ENCODE data around the gene ARFGEF2. TPM values are rescaled to one million over a fixed set of nuclear protein-coding genes. Genes with fewer than 3 reads are reported as not detected.
"Not testable (repeated sequence)": the region's sequence is repeated elsewhere in the genome, so short reads cannot be mapped to it uniquely, and the experiment has no call there.

ARFGEF2 gene
- total RNA-seq, 1 donor from 2014 or later: 28.0 TPM

GRCh38 chr20:48959899-48960550 is 38.5 kb downstream of the ARFGEF2 start:
- H3K27me3 Mint-ChIP-seq: no peaks in the 10 kb centered on the region
- H3K9me3 Mint-ChIP-seq: no peaks in the 10 kb centered on the region
- peaks cover 32% of the 10 kb centered on the region for H3K36me3 Mint-ChIP-seq (ENCODE audit: low read depth)
- no peaks in the 10 kb centered on the region for H3K4me1 Mint-ChIP-seq
- no peak for DNase-seq
- H3K27ac Mint-ChIP-seq: no peak overlapping the region
- intact Hi-C loops (cut with micrococcal nuclease): no loop called here
- H3K4me3 Mint-ChIP-seq: no peak overlapping the region

- H3K9me3 Mint-ChIP-seq: no peaks in the 10 kb centered on the region
- intact Hi-C loops (cut with micrococcal nuclease): no loop called here
- no peak for DNase-seq
- no peaks in the 10 kb centered on the region for H3K27me3 Mint-ChIP-seq
- no peak overlapping the region for H3K4me3 Mint-ChIP-seq
- peaks cover 22% of the 10 kb centered on the region for H3K36me3 Mint-ChIP-seq (ENCODE audit: low read depth)
- peaks cover 2% of the 10 kb centered on the region for H3K4me1 Mint-ChIP-seq
- no peak overlapping the region for H3K27ac Mint-ChIP-seq
Observed at GRCh38 chr20:48962421-48962820, 40.9 kb downstream of the ARFGEF2 start.

- peaks cover 2% of the 10 kb centered on the region for H3K4me1 Mint-ChIP-seq
- H3K4me3 Mint-ChIP-seq: no peak overlapping the region
- DNase-seq: no peak
- H3K36me3 Mint-ChIP-seq (ENCODE audit: low read depth): peaks cover 20% of the 10 kb centered on the region
- no peaks in the 10 kb centered on the region for H3K9me3 Mint-ChIP-seq
- intact Hi-C loops (cut with micrococcal nuclease): no loop called here
- H3K27ac Mint-ChIP-seq: no peak overlapping the region
- H3K27me3 Mint-ChIP-seq: no peaks in the 10 kb centered on the region
Observed at GRCh38 chr20:48962976-48963771, 41.7 kb downstream of the ARFGEF2 start.

GRCh38 chr20:48965189-48965910 is 43.8 kb downstream of the ARFGEF2 start:
- intact Hi-C loops (cut with micrococcal nuclease): no loop called here
- DNase-seq: no peak
- no peaks in the 10 kb centered on the region for H3K27me3 Mint-ChIP-seq
- H3K9me3 Mint-ChIP-seq: no peaks in the 10 kb centered on the region
- H3K27ac Mint-ChIP-seq: no peak overlapping the region
- H3K4me1 Mint-ChIP-seq: peaks cover 2% of the 10 kb centered on the region
- no peak overlapping the region for H3K4me3 Mint-ChIP-seq
- peaks cover 28% of the 10 kb centered on the region for H3K36me3 Mint-ChIP-seq (ENCODE audit: low read depth)

GRCh38 chr20:48970681-48971365 is 49.3 kb downstream of the ARFGEF2 start:
- no peak for DNase-seq
- H3K27me3 Mint-ChIP-seq: no peaks in the 10 kb centered on the region
- H3K4me1 Mint-ChIP-seq: peaks cover 2% of the 10 kb centered on the region
- no peak overlapping the region for H3K27ac Mint-ChIP-seq
- peaks cover 37% of the 10 kb centered on the region for H3K36me3 Mint-ChIP-seq (ENCODE audit: low read depth)
- intact Hi-C loops (cut with micrococcal nuclease): no loop called here
- H3K9me3 Mint-ChIP-seq: no peaks in the 10 kb centered on the region
- H3K4me3 Mint-ChIP-seq: no peak overlapping the region

GRCh38 chr20:48971956-48972355 is 50.4 kb downstream of the ARFGEF2 start:
- Mint-ChIP-seq H3K27me3 (no peaks in the 10 kb centered on the region), H3K4me3 (no peak overlapping the region), H3K36me3 (ENCODE audit: low read depth) (peaks cover 42% of the 10 kb centered on the region), H3K4me1 (peaks cover 2% of the 10 kb centered on the region), H3K27ac (no peak overlapping the region), H3K9me3 (no peaks in the 10 kb centered on the region)
- DNase-seq: no peak
- intact Hi-C loops (cut with micrococcal nuclease): no loop called here

GRCh38 chr20:48972816-48973215 is 51.3 kb downstream of the ARFGEF2 start:
- no peaks in the 10 kb centered on the region for H3K9me3 Mint-ChIP-seq
- peaks cover 46% of the 10 kb centered on the region for H3K36me3 Mint-ChIP-seq (ENCODE audit: low read depth)
- H3K4me3 Mint-ChIP-seq: no peak overlapping the region
- intact Hi-C loops (cut with micrococcal nuclease): no loop called here
- no peaks in the 10 kb centered on the region for H3K27me3 Mint-ChIP-seq
- H3K4me1 Mint-ChIP-seq: no peaks in the 10 kb centered on the region
- no peak overlapping the region for H3K27ac Mint-ChIP-seq
- DNase-seq: no peak

GRCh38 chr20:48975955-48976354 is 54.4 kb downstream of the ARFGEF2 start:
- intact Hi-C loops (cut with micrococcal nuclease): no loop called here
- no peak overlapping the region for H3K27ac Mint-ChIP-seq

GRCh38 chr20:48979980-48980379 is 58.5 kb downstream of the ARFGEF2 start:
- H3K36me3 Mint-ChIP-seq (ENCODE audit: low read depth): peaks cover 66% of the 10 kb centered on the region
- DNase-seq; H3K27ac Mint-ChIP-seq; H3K4me1 Mint-ChIP-seq; H3K27me3 Mint-ChIP-seq; H3K9me3 Mint-ChIP-seq; intact Hi-C loops (cut with micrococcal nuclease); H3K4me3 Mint-ChIP-seq: not testable (repeated sequence)

More at GRCh38 chr20:48975955-48976354, 54.4 kb downstream of the ARFGEF2 start:
- Mint-ChIP-seq H3K9me3 (no peaks in the 10 kb centered on the region), H3K4me1 (peaks cover 1% of the 10 kb centered on the region), H3K4me3 (no peak overlapping the region), H3K27me3 (no peaks in the 10 kb centered on the region), H3K36me3 (ENCODE audit: low read depth) (peaks cover 55% of the 10 kb centered on the region)
- no peak for DNase-seq

- DNase-seq: no peak
- peaks cover 1% of the 10 kb centered on the region for H3K4me1 Mint-ChIP-seq
- no peaks in the 10 kb centered on the region for H3K9me3 Mint-ChIP-seq
- H3K4me3 Mint-ChIP-seq: no peak overlapping the region
- no peaks in the 10 kb centered on the region for H3K27me3 Mint-ChIP-seq
- intact Hi-C loops (cut with micrococcal nuclease): no loop called here
- peaks cover 61% of the 10 kb centered on the region for H3K36me3 Mint-ChIP-seq (ENCODE audit: low read depth)
- H3K27ac Mint-ChIP-seq: no peak overlapping the region
Observed at GRCh38 chr20:48983423-48984400, 62.2 kb downstream of the ARFGEF2 start.

- Mint-ChIP-seq H3K27ac (no peak overlapping the region), H3K9me3 (no peaks in the 10 kb centered on the region), H3K36me3 (ENCODE audit: low read depth) (peaks cover 61% of the 10 kb centered on the region), H3K4me3 (no peak overlapping the region), H3K27me3 (no peaks in the 10 kb centered on the region), H3K4me1 (peaks cover 1% of the 10 kb centered on the region)
- intact Hi-C loops (cut with micrococcal nuclease): no loop called here
- DNase-seq: no peak
Observed at GRCh38 chr20:48984575-48985219, 63.2 kb downstream of the ARFGEF2 start.

- H3K4me1 Mint-ChIP-seq: no peaks in the 10 kb centered on the region
- H3K4me3 Mint-ChIP-seq: no peak overlapping the region
- H3K9me3 Mint-ChIP-seq: no peaks in the 10 kb centered on the region
- no peak for DNase-seq
- intact Hi-C loops (cut with micrococcal nuclease): no loop called here
- peaks cover 55% of the 10 kb centered on the region for H3K36me3 Mint-ChIP-seq (ENCODE audit: low read depth)
- H3K27ac Mint-ChIP-seq: no peak overlapping the region
- no peaks in the 10 kb centered on the region for H3K27me3 Mint-ChIP-seq
Observed at GRCh38 chr20:48986899-48987298, 65.4 kb downstream of the ARFGEF2 start.

Measured in activated CD4-positive, alpha-beta T cell treated with anti-CD3 and anti-CD28 coated beads, Interleukin-2, amount 10 ng/mL, durations not matched to agents 24 days and 14 days (primary cell).